Memory B cell (primary cell): ENCODE data around the gene WSCD2.
"Not testable (repeated sequence)": the region's sequence is repeated elsewhere in the genome, so short reads cannot be mapped to it uniquely, and the experiment has no call there.

ENCODE experiments used
- ATAC-seq: fragments of 150-1000 bp; cut with Tn5 transposase; 2 replicates; pipeline ENCODE4 v1.10.0; 2021; ENCODE audit warnings: low read depth, mild to moderate bottlenecking, moderate library complexity
- DNase-seq, 2 donors: peaks; one replicate each; pipeline ENCODE4 v3.0.0; 2022; ENCODE audit warnings: low spot score in 2 of 2
- H3K27ac Mint-ChIP-seq: one replicate; pipeline ENCODE4 v1.8.0; 2022; ENCODE audit warnings: mild to moderate bottlenecking, moderate library complexity, mixed read lengths
- H3K27me3 Mint-ChIP-seq: one replicate; pipeline ENCODE4 v1.8.0; 2022; ENCODE audit warnings: mixed read lengths
- H3K36me3 Mint-ChIP-seq: one replicate; pipeline ENCODE4 v1.8.0; 2022; ENCODE audit warnings: mild to moderate bottlenecking, mixed read lengths
- H3K4me1 Mint-ChIP-seq: one replicate; pipeline ENCODE4 v1.8.0; 2022; ENCODE audit warnings: mixed read lengths
- H3K4me3 Mint-ChIP-seq: one replicate; pipeline ENCODE4 v1.8.0; 2022; ENCODE audit warnings: mild to moderate bottlenecking, moderate library complexity, mixed read lengths
- H3K9me3 Mint-ChIP-seq: one replicate; pipeline ENCODE4 v1.8.0; 2022; ENCODE audit warnings: mixed read lengths

The WSCD2 gene

DNA sequence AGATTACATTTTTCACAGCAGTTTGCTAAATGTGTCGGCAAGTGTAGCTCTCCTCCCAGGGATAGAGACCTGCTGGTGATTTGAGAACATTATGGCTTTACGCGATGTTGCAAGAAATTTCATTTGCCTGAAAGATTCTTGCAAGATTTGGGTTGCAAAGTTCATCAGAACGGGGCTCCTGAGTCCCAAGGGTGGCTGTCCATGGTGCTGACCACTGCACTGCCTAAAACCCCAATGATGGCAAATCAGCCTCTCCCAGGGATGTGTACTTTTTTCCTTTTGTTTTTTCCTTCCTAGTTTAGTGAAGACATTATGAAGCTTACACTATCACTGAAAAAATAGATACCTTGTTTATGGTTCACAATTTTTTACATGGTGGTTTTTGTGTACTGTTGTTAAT, 85.4 kb downstream of the WSCD2 start:
- H3K36me3 Mint-ChIP-seq, result peaks cover 12% of the 10 kb centered on the region
- no peak overlapping the region for H3K27ac Mint-ChIP-seq
- no peak for ATAC-seq
- peaks cover 13% of the 10 kb centered on the region for H3K27me3 Mint-ChIP-seq
- no peaks in the 10 kb centered on the region for H3K4me1 Mint-ChIP-seq
- H3K9me3 Mint-ChIP-seq, result no peaks in the 10 kb centered on the region
- DNase-seq, result no peak
- H3K4me3 Mint-ChIP-seq, result no peak overlapping the region

DNA sequence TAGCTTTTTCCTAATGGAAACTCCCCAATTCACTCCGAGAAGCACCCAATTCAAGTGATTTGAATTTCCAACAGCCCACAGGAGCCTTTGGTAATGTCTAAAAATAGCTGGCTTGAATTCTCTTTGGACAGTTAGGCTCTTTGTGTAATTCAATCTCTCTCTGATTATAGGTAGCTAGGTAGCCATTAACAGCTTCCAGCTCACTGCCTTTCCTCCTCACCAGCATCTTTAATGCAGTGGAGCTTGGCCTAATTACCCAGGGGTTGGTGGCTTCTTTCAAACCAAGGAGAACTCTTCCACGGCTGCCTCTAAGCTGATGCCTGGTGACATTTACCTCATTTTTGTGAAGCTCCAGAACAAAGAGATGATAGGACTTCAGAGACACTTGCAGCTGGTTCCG, 86.4 kb downstream of the WSCD2 start:
- Mint-ChIP-seq H3K36me3 (peaks cover 9% of the 10 kb centered on the region), H3K4me3 (no peak overlapping the region), H3K9me3 (no peaks in the 10 kb centered on the region), H3K4me1 (no peaks in the 10 kb centered on the region), H3K27me3 (peaks cover 10% of the 10 kb centered on the region), H3K27ac (no peak overlapping the region)
- DNase-seq (no peak), ATAC-seq (no peak)

- H3K4me1 Mint-ChIP-seq, result no peaks in the 10 kb centered on the region
- no peak overlapping the region for H3K27ac Mint-ChIP-seq
- no peak overlapping the region for H3K4me3 Mint-ChIP-seq
- peaks cover 7% of the 10 kb centered on the region for H3K27me3 Mint-ChIP-seq
- peaks cover 2% of the 10 kb centered on the region for H3K36me3 Mint-ChIP-seq
- H3K9me3 Mint-ChIP-seq, result no peaks in the 10 kb centered on the region
- DNase-seq, result no peak
- ATAC-seq, result no peak
Measured at GRCh38 chr12:108218921-108219320, 89.8 kb downstream of the WSCD2 start.

DNA sequence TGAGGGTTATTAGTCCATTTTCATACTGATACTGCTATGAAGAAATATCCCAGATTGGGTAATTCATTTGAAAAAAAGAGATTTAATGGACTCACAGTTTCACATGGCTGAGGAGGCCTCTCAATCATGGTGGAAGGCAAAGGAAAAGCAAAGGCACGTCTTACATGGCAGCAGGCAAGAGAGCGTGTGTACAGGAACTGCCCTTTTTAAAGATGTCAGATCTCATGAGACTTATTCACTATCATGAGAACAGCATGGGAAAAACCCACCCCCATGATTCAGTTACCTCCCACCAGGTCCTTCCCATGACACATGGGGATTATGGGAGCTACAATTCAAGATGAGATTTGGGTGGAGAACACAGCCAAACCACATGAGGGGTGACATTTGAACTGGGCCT, 96.0 kb downstream of the WSCD2 start:
- H3K27ac Mint-ChIP-seq, H3K4me3 Mint-ChIP-seq, ATAC-seq, DNase-seq, H3K4me1 Mint-ChIP-seq, H3K9me3 Mint-ChIP-seq, H3K27me3 Mint-ChIP-seq: not testable (repeated sequence)
- peaks cover 11% of the 10 kb centered on the region for H3K36me3 Mint-ChIP-seq

DNA sequence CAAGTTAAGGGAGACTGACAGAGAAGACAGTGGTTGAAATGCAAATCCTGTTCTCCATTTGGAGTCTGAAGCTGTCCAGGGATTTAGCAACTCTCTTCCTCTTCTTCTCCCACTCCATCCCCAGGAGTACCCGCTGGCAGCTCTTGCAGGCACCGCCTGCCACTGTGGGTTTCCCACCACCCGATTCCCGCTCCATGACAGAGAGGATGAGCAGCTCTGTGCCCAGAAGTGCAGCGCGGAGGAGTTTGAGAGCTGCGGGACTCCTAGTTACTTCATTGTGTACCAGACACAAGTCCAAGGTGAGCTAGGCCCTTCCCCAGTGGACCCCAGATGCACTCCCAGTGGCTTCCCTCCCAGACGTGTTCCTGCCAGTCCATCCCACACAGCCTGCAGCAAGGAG, 97.8 kb downstream of the WSCD2 start:
- H3K36me3 Mint-ChIP-seq, result peaks cover 19% of the 10 kb centered on the region
- peaks cover 2% of the 10 kb centered on the region for H3K9me3 Mint-ChIP-seq
- no peak overlapping the region for H3K4me3 Mint-ChIP-seq
- DNase-seq (no peak), ATAC-seq (no peak)
- peaks cover 8% of the 10 kb centered on the region for H3K27me3 Mint-ChIP-seq
- H3K27ac Mint-ChIP-seq, result no peak overlapping the region
- no peaks in the 10 kb centered on the region for H3K4me1 Mint-ChIP-seq

DNA sequence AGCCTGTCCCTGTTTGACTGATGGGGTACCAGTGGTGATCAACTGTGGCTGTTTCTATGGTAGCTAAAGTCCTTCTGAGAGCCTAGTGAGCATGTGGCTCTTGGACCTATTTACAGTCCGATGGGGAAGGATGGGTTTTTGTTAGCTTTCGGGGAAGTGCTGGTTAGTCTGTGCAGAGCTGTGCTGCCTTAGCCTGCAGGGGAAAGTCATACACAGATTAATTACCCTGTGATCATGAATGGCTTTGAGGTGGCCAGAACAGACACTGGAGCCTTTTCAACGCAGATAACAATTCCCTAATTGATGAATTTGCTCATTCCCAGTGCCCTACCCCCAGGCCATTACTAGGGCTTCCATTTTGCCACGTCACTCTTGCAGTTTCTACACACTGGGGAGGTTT, 99.7 kb downstream of the WSCD2 start:
- H3K27me3 Mint-ChIP-seq, result peaks cover 8% of the 10 kb centered on the region
- no peaks in the 10 kb centered on the region for H3K4me1 Mint-ChIP-seq
- H3K36me3 Mint-ChIP-seq, result peaks cover 20% of the 10 kb centered on the region
- no peak overlapping the region for H3K27ac Mint-ChIP-seq
- DNase-seq, result no peak
- peaks cover 2% of the 10 kb centered on the region for H3K9me3 Mint-ChIP-seq
- H3K4me3 Mint-ChIP-seq, result no peak overlapping the region
- ATAC-seq, result no peak

DNA sequence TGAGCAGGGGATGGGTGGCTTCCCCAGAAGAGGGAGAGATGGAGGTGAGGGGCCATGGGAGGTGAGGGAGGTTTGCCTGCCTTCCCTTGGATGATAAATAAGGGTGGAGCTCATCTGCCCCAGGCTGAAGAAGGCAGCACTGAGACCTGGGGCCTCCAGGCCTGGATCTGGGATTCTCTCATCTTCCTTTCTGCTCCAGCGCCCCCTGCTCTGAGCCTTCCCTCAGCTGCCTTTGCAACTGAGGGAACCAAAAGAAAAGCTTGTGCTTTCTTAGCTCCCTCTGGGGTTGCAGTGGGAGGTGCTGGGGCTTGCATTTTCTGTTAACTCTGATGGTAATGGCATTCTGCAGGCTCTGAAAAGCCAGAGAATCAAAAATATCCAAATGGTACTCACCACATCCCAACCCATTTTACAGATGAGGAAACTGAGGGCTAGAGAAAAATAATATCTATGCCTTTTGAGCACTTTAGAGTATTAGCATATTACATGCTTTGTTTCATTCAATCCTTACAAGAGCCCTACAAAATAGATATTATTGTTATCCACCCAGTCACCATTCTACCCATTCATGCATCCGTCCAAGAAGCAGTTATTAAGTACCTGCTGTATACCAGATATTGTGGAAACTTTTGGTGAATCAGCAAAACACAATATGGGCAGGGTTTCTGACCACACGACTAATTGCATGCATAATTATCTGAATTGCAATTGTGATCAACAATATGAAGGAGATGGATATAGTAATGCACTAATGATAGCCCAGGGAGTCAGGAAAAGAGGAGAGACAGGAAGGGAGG, 102.2 kb downstream of the WSCD2 start:
- Mint-ChIP-seq H3K27ac (no peak overlapping the region), H3K9me3 (peaks cover 2% of the 10 kb centered on the region), H3K27me3 (peaks cover 8% of the 10 kb centered on the region)

DNA sequence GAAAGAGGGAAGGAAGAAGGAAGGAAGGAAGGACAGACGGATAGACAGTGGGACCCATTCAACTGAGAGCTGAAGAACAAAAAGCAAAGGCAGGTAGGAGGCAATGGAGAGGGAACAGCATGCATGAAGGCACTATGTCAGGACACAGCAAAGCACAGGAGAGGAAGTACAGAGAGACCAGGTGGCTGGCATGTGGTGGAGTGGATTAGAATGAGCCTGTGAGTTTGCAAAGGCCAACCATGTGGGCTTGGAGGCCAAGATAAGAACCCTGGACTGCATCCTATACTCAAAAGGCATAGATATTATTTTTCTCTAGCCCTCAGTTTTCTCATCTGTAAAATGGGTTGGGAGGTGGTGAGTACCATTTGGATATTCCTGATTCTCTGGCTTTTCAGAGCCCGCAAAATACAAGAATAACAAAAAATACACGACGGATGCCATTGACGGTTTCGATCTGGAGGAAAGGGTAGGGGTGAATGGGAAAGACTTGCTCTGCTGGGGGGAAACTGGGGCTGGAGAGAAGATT, 102.9 kb downstream of the WSCD2 start:
- DNase-seq, result no peak
- no peaks in the 10 kb centered on the region for H3K4me1 Mint-ChIP-seq
- H3K9me3 Mint-ChIP-seq, result peaks cover 2% of the 10 kb centered on the region
- no peak overlapping the region for H3K4me3 Mint-ChIP-seq
- peaks cover 10% of the 10 kb centered on the region for H3K27me3 Mint-ChIP-seq
- H3K36me3 Mint-ChIP-seq, result peaks cover 19% of the 10 kb centered on the region
- no peak for ATAC-seq
- H3K27ac Mint-ChIP-seq, result no peak overlapping the region

More for the DNA sequence above, 102.2 kb downstream of the WSCD2 start:
- no peak overlapping the region for H3K4me3 Mint-ChIP-seq
- H3K36me3 Mint-ChIP-seq, result peaks cover 15% of the 10 kb centered on the region
- no peaks in the 10 kb centered on the region for H3K4me1 Mint-ChIP-seq
- DNase-seq, result no peak
- no peak for ATAC-seq

DNA sequence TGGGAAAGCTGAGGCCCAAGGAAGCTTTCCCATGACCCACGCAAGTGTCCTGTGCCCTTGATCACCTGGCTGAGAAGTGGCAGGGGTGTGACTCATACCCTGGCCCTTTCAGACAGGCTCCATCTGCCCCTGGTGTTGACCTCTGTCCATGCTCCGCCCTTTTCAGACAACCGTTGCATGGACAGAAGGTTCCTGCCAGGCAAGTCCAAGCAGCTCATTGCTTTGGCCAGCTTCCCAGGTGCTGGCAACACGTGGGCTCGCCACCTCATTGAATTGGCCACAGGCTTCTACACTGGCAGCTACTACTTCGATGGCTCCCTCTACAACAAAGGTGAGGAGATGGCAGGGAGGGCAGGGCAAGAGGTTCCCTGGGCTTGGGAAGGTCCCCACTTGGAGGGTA, 103.5 kb downstream of the WSCD2 start:
- Mint-ChIP-seq H3K27me3 (peaks cover 8% of the 10 kb centered on the region), H3K4me3 (no peak overlapping the region), H3K4me1 (no peaks in the 10 kb centered on the region), H3K36me3 (peaks cover 17% of the 10 kb centered on the region), H3K27ac (no peak overlapping the region), H3K9me3 (peaks cover 1% of the 10 kb centered on the region)
- ATAC-seq, result no peak
- no peak for DNase-seq

- H3K27me3 Mint-ChIP-seq, result peaks cover 7% of the 10 kb centered on the region
- peaks cover 16% of the 10 kb centered on the region for H3K36me3 Mint-ChIP-seq
- ATAC-seq, result no peak
- no peaks in the 10 kb centered on the region for H3K4me1 Mint-ChIP-seq
- no peaks in the 10 kb centered on the region for H3K9me3 Mint-ChIP-seq
- no peak overlapping the region for H3K27ac Mint-ChIP-seq
- DNase-seq, result no peak
- no peak overlapping the region for H3K4me3 Mint-ChIP-seq
Measured at GRCh38 chr12:108234158-108234557, 105.1 kb downstream of the WSCD2 start.

- DNase-seq, result no peak
- Mint-ChIP-seq H3K27me3 (peaks cover 10% of the 10 kb centered on the region), H3K4me1 (no peaks in the 10 kb centered on the region)
Measured at GRCh38 chr12:108235197-108235984, 106.3 kb downstream of the WSCD2 start.

GRCh38 chr12:108235985-108236263, 106.8 kb downstream of the WSCD2 start:
- peaks cover 16% of the 10 kb centered on the region for H3K36me3 Mint-ChIP-seq
- H3K4me3 Mint-ChIP-seq, result no peak overlapping the region
- H3K9me3 Mint-ChIP-seq, result no peaks in the 10 kb centered on the region
- no peak for DNase-seq
- no peak overlapping the region for H3K27ac Mint-ChIP-seq
- H3K27me3 Mint-ChIP-seq, result peaks cover 6% of the 10 kb centered on the region
- ATAC-seq, result no peak
- no peaks in the 10 kb centered on the region for H3K4me1 Mint-ChIP-seq

More at GRCh38 chr12:108235197-108235984, 106.3 kb downstream of the WSCD2 start:
- H3K9me3 Mint-ChIP-seq, result no peaks in the 10 kb centered on the region
- H3K4me3 Mint-ChIP-seq, result no peak overlapping the region
- H3K36me3 Mint-ChIP-seq, result peaks cover 20% of the 10 kb centered on the region
- no peak for ATAC-seq
- no peak overlapping the region for H3K27ac Mint-ChIP-seq

DNA sequence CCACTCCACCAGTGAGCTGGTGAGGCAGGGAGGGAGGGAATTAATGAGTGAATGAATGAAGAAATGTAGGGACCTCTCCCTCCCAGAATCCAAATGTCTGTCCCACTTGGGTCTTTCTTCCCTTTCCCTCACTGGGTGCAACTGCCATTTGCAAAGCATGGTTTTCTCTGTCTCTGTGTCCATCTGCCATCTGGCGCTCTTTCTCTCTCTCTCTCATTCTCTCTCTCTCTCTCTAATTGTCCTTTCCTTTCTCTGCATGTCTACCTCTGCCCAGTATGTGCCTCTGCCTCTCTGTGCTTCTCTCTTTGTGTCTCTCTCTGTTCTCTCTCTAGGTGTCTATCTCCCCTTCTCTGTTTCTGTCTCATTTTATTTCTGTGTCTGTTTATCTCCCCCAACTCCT, 107.3 kb downstream of the WSCD2 start:
- peaks cover 6% of the 10 kb centered on the region for H3K27me3 Mint-ChIP-seq
- no peak overlapping the region for H3K4me3 Mint-ChIP-seq
- DNase-seq (no peak), ATAC-seq (no peak)
- no peaks in the 10 kb centered on the region for H3K4me1 Mint-ChIP-seq
- H3K36me3 Mint-ChIP-seq, result peaks cover 16% of the 10 kb centered on the region
- H3K27ac Mint-ChIP-seq, result no peak overlapping the region
- H3K9me3 Mint-ChIP-seq, result no peaks in the 10 kb centered on the region

- H3K4me1 Mint-ChIP-seq, result no peaks in the 10 kb centered on the region
- no peak for DNase-seq
- H3K4me3 Mint-ChIP-seq, result no peak overlapping the region
- no peak overlapping the region for H3K27ac Mint-ChIP-seq
- ATAC-seq, result no peak
- H3K9me3 Mint-ChIP-seq, result no peaks in the 10 kb centered on the region
- peaks cover 6% of the 10 kb centered on the region for H3K27me3 Mint-ChIP-seq
- H3K36me3 Mint-ChIP-seq, result peaks cover 13% of the 10 kb centered on the region
Measured at GRCh38 chr12:108237272-108237671, 108.2 kb downstream of the WSCD2 start.
